Measurements from ENCODE around the gene CENPC. TPM values are rescaled to one million over a fixed set of nuclear protein-coding genes. Genes with fewer than 3 reads are reported as not detected.

CENPC gene
- total and polyA plus RNA-seq, 12 donors, result 2.3 to 12.9 (median 10.6) TPM

DNA sequence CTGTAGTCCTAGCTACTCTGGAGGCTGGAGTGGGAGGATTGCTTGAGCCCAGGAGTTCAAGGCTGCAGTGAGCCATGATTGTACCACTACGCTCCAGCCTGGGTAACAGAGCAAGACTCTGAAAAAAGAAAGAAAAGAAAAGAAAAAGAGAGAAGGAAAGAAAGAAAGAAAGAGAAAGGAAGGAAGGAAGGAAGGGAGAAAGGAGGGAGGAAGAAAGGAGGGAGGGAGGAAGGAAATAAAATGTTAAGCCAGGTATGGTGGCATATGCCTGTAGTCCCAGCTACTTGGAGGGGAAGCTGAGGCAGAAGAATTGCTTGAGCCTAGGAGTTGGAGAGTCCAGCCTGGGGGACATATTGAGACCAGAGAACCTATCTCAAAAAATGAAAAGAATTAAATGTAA lies 25.2 kb upstream of the CENPC start:
- DNase-seq, result no peak
- ATAC-seq, result no peak
- Histone ChIP-seq H3K4me3 (no peak overlapping the region), H3K27ac (no peak overlapping the region), H3K27me3 (no peaks in the 10 kb centered on the region), H3K9me3 (no peaks in the 10 kb centered on the region), H3K4me1 (no peaks in the 10 kb centered on the region), H3K36me3 (no peaks in the 10 kb centered on the region)
- WGBS, 2 donors, result 98 to 100% methylated on average over 1 of the region's 1 CpG
- intact Hi-C loops (cut with DNase I), result no loop called here
- TF ChIP-seq, protein P1, sequence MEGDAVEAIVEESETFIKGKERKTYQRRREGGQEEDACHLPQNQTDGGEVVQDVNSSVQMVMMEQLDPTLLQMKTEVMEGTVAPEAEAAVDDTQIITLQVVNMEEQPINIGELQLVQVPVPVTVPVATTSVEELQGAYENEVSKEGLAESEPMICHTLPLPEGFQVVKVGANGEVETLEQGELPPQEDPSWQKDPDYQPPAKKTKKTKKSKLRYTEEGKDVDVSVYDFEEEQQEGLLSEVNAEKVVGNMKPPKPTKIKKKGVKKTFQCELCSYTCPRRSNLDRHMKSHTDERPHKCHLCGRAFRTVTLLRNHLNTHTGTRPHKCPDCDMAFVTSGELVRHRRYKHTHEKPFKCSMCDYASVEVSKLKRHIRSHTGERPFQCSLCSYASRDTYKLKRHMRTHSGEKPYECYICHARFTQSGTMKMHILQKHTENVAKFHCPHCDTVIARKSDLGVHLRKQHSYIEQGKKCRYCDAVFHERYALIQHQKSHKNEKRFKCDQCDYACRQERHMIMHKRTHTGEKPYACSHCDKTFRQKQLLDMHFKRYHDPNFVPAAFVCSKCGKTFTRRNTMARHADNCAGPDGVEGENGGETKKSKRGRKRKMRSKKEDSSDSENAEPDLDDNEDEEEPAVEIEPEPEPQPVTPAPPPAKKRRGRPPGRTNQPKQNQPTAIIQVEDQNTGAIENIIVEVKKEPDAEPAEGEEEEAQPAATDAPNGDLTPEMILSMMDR (IDR thresholded peaks at IDR 0.05), result no peak

GRCh38 chr4:67568820-67569219 lies 23.5 kb upstream of the CENPC start:
- H3K27ac ChIP-seq, result no peak overlapping the region
- H3K4me1 ChIP-seq, result no peaks in the 10 kb centered on the region
- DNase-seq, result no peak
- H3K36me3 ChIP-seq, result no peaks in the 10 kb centered on the region
- TF ChIP-seq, protein P1 (IDR thresholded peaks at IDR 0.05), result no peak
- WGBS, 2 donors, result 90 to 94% methylated on average over 2 of the region's 2 CpGs
- H3K4me3 ChIP-seq, result no peak overlapping the region
- no peaks in the 10 kb centered on the region for H3K9me3 ChIP-seq
- intact Hi-C loops (cut with DNase I), result no loop called here
- no peak for ATAC-seq
- no peaks in the 10 kb centered on the region for H3K27me3 ChIP-seq

DNA sequence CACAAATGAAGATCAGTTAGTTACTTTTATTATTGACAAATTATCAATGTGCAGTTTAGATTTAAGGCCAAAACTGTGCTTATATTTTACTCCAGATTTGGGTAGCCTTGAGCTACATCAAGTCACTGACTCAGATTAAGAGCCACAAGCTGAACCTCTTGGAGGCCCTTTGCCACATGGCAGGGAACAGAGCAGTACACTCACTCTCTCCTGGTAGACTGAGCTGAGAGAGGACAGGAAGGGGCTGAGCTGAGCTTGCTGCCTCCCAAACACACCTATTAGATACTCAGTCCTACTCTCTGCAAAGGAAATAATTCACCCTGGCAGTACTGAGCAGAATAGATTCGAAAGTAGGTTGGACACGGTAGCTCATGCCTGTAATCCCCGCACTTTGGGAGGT lies 21.0 kb upstream of the CENPC start:
- 91 to 94% methylated on average over 3 of the region's 3 CpGs for WGBS, 2 donors
- intact Hi-C loops (cut with DNase I), result no loop called here

DNA sequence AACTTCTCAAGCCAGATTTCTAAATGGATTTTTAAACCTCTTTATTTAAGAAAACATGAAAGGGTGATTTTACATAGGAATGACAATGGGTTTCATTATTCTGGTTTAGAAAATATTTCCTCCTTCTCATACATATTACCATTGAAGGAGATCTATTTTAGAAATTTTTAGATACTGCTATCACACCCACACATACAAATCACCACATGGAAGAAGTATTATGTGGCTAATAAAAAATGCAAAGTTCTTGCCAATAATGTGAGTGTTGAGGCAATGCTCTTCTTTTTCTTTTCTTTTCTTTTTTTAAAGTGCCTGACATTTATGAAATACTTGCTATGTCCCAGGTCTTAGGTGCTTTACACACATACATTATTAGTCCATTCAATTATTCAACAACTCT lies 20.0 kb upstream of the CENPC start:
- Histone ChIP-seq H3K9me3 (no peaks in the 10 kb centered on the region), H3K4me3 (no peak overlapping the region), H3K4me1 (no peaks in the 10 kb centered on the region), H3K36me3 (no peaks in the 10 kb centered on the region), H3K27ac (no peak overlapping the region), H3K27me3 (no peaks in the 10 kb centered on the region)
- TF ChIP-seq, protein P1 (IDR thresholded peaks at IDR 0.05), result no peak
- intact Hi-C loops (cut with DNase I), result no loop called here
- no peak for DNase-seq
- ATAC-seq, result no peak

More for the DNA sequence above, 21.0 kb upstream of the CENPC start:
- no peak for ATAC-seq
- H3K27ac ChIP-seq, result no peak overlapping the region
- no peak for DNase-seq
- H3K27me3 ChIP-seq, result no peaks in the 10 kb centered on the region
- no peaks in the 10 kb centered on the region for H3K9me3 ChIP-seq
- no peaks in the 10 kb centered on the region for H3K36me3 ChIP-seq
- no peaks in the 10 kb centered on the region for H3K4me1 ChIP-seq
- no peak overlapping the region for H3K4me3 ChIP-seq
- TF ChIP-seq, protein P1 (IDR thresholded peaks at IDR 0.05), result no peak

All from heart right ventricle (tissue), 16 donors.